Thoracic aorta (tissue), 2 donors: Measurements from ENCODE around the gene SLC43A3. TPM values are rescaled to one million over a fixed set of nuclear protein-coding genes. Genes with fewer than 3 reads are reported as not detected.

ENCODE experiments used
- ATAC-seq: fragments of 150-250 bp; one replicate; pipeline ENCODE4 v1.8.0; 2017; ENCODE audit warnings: low read depth; ENCODE audit not compliant: insufficient number of reproducible peaks, low FRiP score
- DNase-seq: peaks from one replicate; pipeline ENCODE4 v3.0.0-alpha.2; 2020; ENCODE audit warnings: low spot score
- H3K27ac ChIP-seq, 2 donors: fragments of 200-600 bp; sonication (generic); 1 replicate in 1 of 2; 2 replicates in 1 of 2; pipeline ENCODE4 v1.5.1; 2016; ENCODE audit warnings: mild to moderate bottlenecking in 2 of 2, moderate library complexity in 2 of 2
- H3K27me3 ChIP-seq: fragments of 200-600 bp; sonication (generic); replicated peaks from 2 replicates; pipeline ENCODE4 v1.6.0; 2016; ENCODE audit warnings: mild to moderate bottlenecking; ENCODE audit not compliant: insufficient read depth
- H3K36me3 ChIP-seq: fragments of 200-600 bp; sonication (generic); one replicate; pipeline ENCODE4 v1.5.1; 2016
- H3K4me1 ChIP-seq, 2 donors: fragments of 200-600 bp; sonication (generic); 1 replicate in 1 of 2; 2 replicates in 1 of 2; pipeline versions ENCODE4 v1.5.1 to v1.6.0; 2016; ENCODE audit warnings: low read depth in 2 of 2, mild to moderate bottlenecking in 1 of 2; ENCODE audit not compliant: control insufficient read depth in 1 of 2
- H3K4me3 ChIP-seq: fragments of 200-600 bp; sonication (generic); 2 replicates; pipeline ENCODE4 v1.5.1; 2016; ENCODE audit warnings: mild to moderate bottlenecking
- H3K9me3 ChIP-seq: fragments of 200-600 bp; sonication (generic); 2 replicates; pipeline ENCODE4 v1.5.1; 2016
- CTCF ChIP-seq: fragments of 200-600 bp; sonication (generic); IDR thresholded peaks from one replicate; pipeline ENCODE4 v1.5.1; 2019; ENCODE audit warnings: antibody characterized with exemption
- total RNA-seq, 2 donors: library from RNA; depleted of rRNA; stranded (reverse); fragments of >200 nt; gene quantifications; one replicate each; pipeline versions ENCODE4 v1.1.0 to v1.2.3, GENCODE V29; 2016

Gene SLC43A3
- total RNA-seq, 2 donors from 2014 or later: 76.0 to 92.3 TPM

DNA sequence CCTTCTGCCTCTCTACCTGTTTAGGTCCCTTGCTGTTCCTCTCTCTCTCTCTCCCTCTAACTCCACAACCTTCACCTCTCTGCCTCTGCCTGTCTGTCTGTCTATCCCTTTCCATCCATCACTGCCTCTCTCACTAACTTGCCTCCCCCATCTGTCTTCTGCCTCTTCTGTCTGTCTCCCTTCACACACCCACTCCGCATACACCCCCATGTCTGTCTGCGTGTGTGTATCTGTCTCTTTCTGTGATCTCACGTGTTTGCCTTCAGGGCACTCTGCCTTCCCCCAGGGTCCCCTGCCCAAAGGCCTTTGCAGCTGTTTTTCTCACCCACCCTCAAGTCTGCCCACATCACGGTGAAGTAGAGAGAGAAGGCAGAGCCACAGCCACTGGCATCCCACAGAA lies 41.4 kb upstream of the SLC43A3 start:
- Histone ChIP-seq H3K27ac (no peak overlapping the region), H3K4me1 (no peaks in the 10 kb centered on the region), H3K36me3 (no peaks in the 10 kb centered on the region), H3K4me3 (no peak overlapping the region), H3K27me3 (no peaks in the 10 kb centered on the region), H3K9me3 (no peaks in the 10 kb centered on the region)
- TF ChIP-seq CTCF: no peak
- ATAC-seq: no peak
- DNase-seq: no peak

DNA sequence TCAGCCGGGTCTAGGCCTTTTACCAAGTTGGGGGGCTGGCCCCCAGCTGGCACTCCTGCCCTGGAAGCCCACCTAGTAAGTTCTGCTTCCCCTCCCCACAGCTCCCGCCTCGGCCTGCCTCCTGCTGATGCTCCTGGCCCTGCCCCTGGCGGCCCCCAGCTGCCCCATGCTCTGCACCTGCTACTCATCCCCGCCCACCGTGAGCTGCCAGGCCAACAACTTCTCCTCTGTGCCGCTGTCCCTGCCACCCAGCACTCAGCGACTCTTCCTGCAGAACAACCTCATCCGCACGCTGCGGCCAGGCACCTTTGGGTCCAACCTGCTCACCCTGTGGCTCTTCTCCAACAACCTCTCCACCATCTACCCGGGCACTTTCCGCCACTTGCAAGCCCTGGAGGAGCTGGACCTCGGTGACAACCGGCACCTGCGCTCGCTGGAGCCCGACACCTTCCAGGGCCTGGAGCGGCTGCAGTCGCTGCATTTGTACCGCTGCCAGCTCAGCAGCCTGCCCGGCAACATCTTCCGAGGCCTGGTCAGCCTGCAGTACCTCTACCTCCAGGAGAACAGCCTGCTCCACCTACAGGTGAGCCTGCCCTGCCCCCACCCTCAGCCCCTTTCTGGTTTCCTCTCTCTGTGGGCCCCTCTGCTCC lies 40.7 kb upstream of the SLC43A3 start:
- Histone ChIP-seq H3K9me3 (no peaks in the 10 kb centered on the region), H3K36me3 (no peaks in the 10 kb centered on the region), H3K27ac (no peak overlapping the region), H3K4me1 (no peaks in the 10 kb centered on the region), H3K27me3 (no peaks in the 10 kb centered on the region), H3K4me3 (no peak overlapping the region)
- TF ChIP-seq CTCF: no peak
- ATAC-seq (no peak), DNase-seq (no peak)

GRCh38 chr11:57466680-57467079 lies 39.8 kb upstream of the SLC43A3 start:
- H3K4me3 ChIP-seq: no peak overlapping the region
- H3K27ac ChIP-seq: no peak overlapping the region
- TF ChIP-seq CTCF: no peak
- no peaks in the 10 kb centered on the region for H3K27me3 ChIP-seq
- no peaks in the 10 kb centered on the region for H3K4me1 ChIP-seq
- DNase-seq: no peak
- no peaks in the 10 kb centered on the region for H3K9me3 ChIP-seq
- no peak for ATAC-seq
- H3K36me3 ChIP-seq: no peaks in the 10 kb centered on the region

DNA sequence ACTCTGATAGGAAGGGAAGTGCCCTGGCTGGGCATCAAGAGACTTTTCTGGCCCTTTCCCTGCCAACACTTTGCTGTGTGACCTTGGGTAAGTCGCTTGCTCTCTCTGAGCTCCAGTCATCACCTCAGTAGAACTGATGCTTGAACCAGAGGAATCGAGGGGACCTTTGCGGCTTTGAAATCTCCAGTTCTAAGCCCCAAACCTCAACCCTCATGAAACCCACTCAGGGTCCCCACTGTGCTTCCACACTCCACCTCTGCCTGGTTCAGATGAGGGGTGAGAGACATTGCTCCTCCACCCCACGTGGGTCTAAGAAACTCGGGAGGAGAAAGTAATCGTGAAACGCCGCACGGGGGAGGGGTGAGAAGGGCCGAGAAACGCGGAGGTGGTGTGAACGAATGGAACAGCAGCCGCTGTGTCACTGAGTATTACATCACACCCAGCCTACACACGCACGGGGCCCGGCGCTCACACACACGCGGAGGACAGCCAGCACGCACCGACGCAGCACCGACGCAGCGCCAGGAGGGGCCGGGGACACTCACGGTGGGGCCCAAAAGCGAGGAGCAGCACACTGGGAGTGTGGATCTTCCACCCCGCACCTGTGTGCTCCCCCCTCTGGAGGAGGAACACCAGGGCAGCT lies 37.7 kb upstream of the SLC43A3 start:
- H3K4me1 ChIP-seq: peaks cover 3 to 5% of the 10 kb centered on the region in 2 donors
- H3K4me3 ChIP-seq: no peak overlapping the region
- DNase-seq: no peak
- no peak overlapping the region for H3K27ac ChIP-seq
- TF ChIP-seq CTCF: no peak
- ATAC-seq: no peak
- no peaks in the 10 kb centered on the region for H3K9me3 ChIP-seq
- H3K36me3 ChIP-seq: no peaks in the 10 kb centered on the region
- peaks cover 4% of the 10 kb centered on the region for H3K27me3 ChIP-seq

DNA sequence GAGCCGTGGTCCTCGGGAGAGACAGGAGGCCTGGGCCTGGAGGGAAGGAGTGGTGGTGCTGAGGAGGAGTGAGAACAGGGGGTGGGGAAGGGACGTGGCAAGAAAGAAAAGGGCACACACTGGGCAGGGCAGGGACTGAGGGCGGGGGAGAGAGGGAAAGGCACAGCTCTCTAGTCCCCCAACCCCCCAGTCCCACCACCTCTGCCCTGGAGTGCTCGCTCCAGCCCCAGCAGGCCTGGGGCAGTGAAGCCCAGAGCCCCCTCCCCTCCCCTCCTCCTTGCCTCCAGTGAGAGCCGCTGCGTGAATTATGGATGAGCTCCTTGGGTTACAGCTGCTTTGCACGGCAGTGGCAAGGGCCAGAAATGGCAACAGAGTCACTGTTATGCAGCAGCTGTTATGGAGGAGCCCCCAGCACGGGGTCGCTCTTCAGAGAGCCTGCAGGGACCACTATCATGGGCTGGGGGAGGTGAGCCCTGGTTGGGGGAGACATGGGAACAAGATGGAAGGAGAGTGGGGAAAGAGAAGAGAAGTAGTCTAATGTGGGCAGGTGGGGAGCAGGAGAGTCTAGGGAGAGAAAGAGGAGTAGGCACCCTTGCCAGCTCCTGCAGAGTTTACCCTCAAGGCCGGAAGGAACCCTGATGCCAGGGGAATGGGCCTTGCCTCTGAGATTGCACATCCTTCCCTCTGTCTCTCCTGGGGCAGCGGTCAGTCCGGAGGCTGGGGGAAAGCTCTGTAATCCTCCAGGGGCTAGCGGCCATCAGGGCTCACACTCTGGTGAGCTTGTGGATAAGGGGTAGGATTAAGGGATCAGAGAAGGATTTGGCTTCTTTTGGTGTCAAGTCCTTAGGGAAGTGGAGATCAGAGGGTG lies 37.0 kb upstream of the SLC43A3 start:
- H3K27me3 ChIP-seq: peaks cover 12% of the 10 kb centered on the region
- no peak for TF ChIP-seq CTCF
- ATAC-seq: no peak
- H3K27ac ChIP-seq: no peak overlapping the region
- no peak for DNase-seq
- no peaks in the 10 kb centered on the region for H3K36me3 ChIP-seq
- H3K4me1 ChIP-seq: peaks cover 11 to 12% of the 10 kb centered on the region in 2 donors
- H3K4me3 ChIP-seq: no peak overlapping the region
- H3K9me3 ChIP-seq: no peaks in the 10 kb centered on the region
